Thymus (tissue), 14 donors: ENCODE data around the gene ZBED1. TPM values are rescaled to one million over a fixed set of nuclear protein-coding genes. Genes with fewer than 3 reads are reported as not detected.

Experiments used
- DNase-seq, 9 donors: peaks; one replicate each; pipeline ENCODE4 v3.0.0-alpha.2; 2013; ENCODE audit warnings: low spot score in 9 of 9, low read depth in 6 of 9, missing footprints in 1 of 9
- H3K27ac ChIP-seq, 2 donors: one replicate each; pipeline ENCODE4 v1.5.1; 2013; ENCODE audit warnings: control low read depth in 1 of 2, low read depth in 1 of 2, low read length in 1 of 2, mild to moderate bottlenecking in 1 of 2, moderate library complexity in 1 of 2
- H3K27me3 ChIP-seq, 2 donors: one replicate each; pipeline ENCODE4 v1.5.1; 2013; ENCODE audit warnings: low read length in 1 of 2; ENCODE audit not compliant: control insufficient read depth in 2 of 2, insufficient read depth in 1 of 2
- H3K36me3 ChIP-seq, 2 donors: one replicate each; pipeline ENCODE4 v1.5.1; 2013; ENCODE audit warnings: low read length in 1 of 2, mild to moderate bottlenecking in 1 of 2, moderate library complexity in 1 of 2; ENCODE audit not compliant: control insufficient read depth in 2 of 2, insufficient read depth in 2 of 2
- H3K4me1 ChIP-seq, 2 donors: one replicate each; pipeline ENCODE4 v1.5.1; 2013; ENCODE audit warnings: low read length in 2 of 2; ENCODE audit not compliant: control insufficient read depth in 2 of 2, insufficient read depth in 2 of 2
- H3K4me3 ChIP-seq, 2 donors: one replicate each; pipeline ENCODE4 v1.5.1; 2013; ENCODE audit warnings: low read length in 2 of 2, control low read depth in 1 of 2, mild to moderate bottlenecking in 1 of 2
- H3K9me3 ChIP-seq, 2 donors: one replicate each; pipeline ENCODE4 v1.5.1; 2013; ENCODE audit warnings: low read length in 1 of 2, mild to moderate bottlenecking in 1 of 2; ENCODE audit not compliant: control insufficient read depth in 2 of 2, insufficient read depth in 1 of 2
- whole genome bisulfite sequencing: extraction: QIAGEN DNeasy Blood & Tissue Kit; methylation state at CpG from one replicate; pipeline ENCODE4 v1.1.7; 2013; 5-methylcytosine and 5-hydroxymethylcytosine counted together
- long read RNA-seq, 10 donors: transcript quantifications; one replicate each; lab custom pipeline, GENCODE V29; 2026
- polyA plus RNA-seq: library from polyadenylated mRNA; stranded (reverse); fragments of 200-250 nt; gene quantifications from one replicate; pipeline ENCODE4 v1.2.3, GENCODE V29; 2013
- total RNA-seq: library from RNA; stranded (reverse); fragments of 120-200 nt; gene quantifications from one replicate; pipeline ENCODE4 v1.2.4, GENCODE V29; 2013
- donor health status: healthy.

The ZBED1 gene
- total RNA-seq (17.4 TPM), polyA plus RNA-seq (23.7 TPM)
- long read RNA-seq, donor 1, result 0 reads
- long read RNA-seq, donor 2, full-length matches to known transcripts, result 15 of 15 reads
- long read RNA-seq, donor 2, partial matches to known transcripts, result 0 of 15 reads
- long read RNA-seq, donor 2, other reads (novel, unspliced or antisense), result 0 of 15 reads
- long read RNA-seq, donor 3, full-length matches to known transcripts, result 8 of 8 reads
- long read RNA-seq, donor 3, partial matches to known transcripts, result 0 of 8 reads
- long read RNA-seq, donor 3, other reads (novel, unspliced or antisense), result 0 of 8 reads
- long read RNA-seq, donor 4, full-length matches to known transcripts, result 6 of 6 reads
- long read RNA-seq, donor 4, partial matches to known transcripts, result 0 of 6 reads
- long read RNA-seq, donor 4, other reads (novel, unspliced or antisense), result 0 of 6 reads
- long read RNA-seq, donor 5, full-length matches to known transcripts, result 11 of 11 reads
- long read RNA-seq, donor 5, partial matches to known transcripts, result 0 of 11 reads
- long read RNA-seq, donor 5, other reads (novel, unspliced or antisense), result 0 of 11 reads
- long read RNA-seq, donor 6, full-length matches to known transcripts, result 8 of 8 reads
- long read RNA-seq, donor 6, partial matches to known transcripts, result 0 of 8 reads
- long read RNA-seq, donor 6, other reads (novel, unspliced or antisense), result 0 of 8 reads
- long read RNA-seq, donor 7, full-length matches to known transcripts, result 2 of 2 reads
- long read RNA-seq, donor 7, partial matches to known transcripts, result 0 of 2 reads
- long read RNA-seq, donor 7, other reads (novel, unspliced or antisense), result 0 of 2 reads
- long read RNA-seq, donor 8, full-length matches to known transcripts, result 4 of 4 reads
- long read RNA-seq, donor 8, partial matches to known transcripts, result 0 of 4 reads
- long read RNA-seq, donor 8, other reads (novel, unspliced or antisense), result 0 of 4 reads
- long read RNA-seq, donor 9, full-length matches to known transcripts, result 5 of 5 reads
- long read RNA-seq, donor 9, partial matches to known transcripts, result 0 of 5 reads
- long read RNA-seq, donor 9, other reads (novel, unspliced or antisense), result 0 of 5 reads
- long read RNA-seq, donor 10, full-length matches to known transcripts, result 11 of 11 reads
- long read RNA-seq, donor 10, partial matches to known transcripts, result 0 of 11 reads
- long read RNA-seq, donor 10, other reads (novel, unspliced or antisense), result 0 of 11 reads

DNA sequence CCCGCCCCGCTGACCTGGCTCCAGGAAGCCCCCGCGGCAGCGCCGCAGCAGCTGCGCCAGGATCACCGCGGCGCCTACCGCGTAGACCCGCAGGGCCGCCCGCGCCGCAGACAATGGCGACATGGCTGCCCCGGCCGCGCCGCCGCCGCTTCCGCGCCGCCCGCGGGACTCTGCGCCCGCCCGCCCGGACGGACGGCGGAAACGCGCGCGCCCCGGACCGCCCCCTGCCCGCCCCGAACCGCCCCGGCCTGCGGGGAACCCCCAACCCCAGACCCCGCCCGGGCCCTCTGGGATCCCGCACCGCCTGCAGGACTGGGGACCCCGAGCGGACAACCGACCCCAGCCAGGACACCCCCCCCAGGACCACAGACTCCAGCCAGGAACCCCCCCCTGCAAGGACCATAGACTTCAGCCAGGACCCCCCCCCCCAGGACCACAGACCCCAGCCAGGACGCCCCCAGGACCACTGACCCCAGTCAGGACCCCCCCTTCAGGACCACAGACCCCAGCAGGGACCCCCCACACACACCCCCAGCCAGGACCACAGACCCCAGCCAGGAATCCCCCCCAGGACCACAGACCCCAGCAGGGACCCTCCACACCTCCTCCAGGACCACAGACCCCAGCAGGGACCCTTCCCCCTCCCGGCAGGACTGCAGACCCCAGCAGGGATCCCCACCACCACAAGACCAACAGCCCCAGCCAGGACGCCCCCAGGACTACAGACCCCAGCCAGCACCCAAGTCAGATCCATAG lies at the start of gene ZBED1, which contains the start of gene DHRSX:
Gene ZBED1 (minus strand): TSS at position 174 of the 756 bp plus-strand sequence. CDS start 10,257 bp downstream, outside the sequence.
Gene DHRSX (minus strand): TSS at position 174 of the 756 bp plus-strand sequence. CDS start 51 bp downstream, at position 123.
- WGBS, result 4% methylated on average over 57 of the region's 57 CpGs
- Histone ChIP-seq H3K4me1 (peaks cover 12 to 15% of the 10 kb centered on the region in 2 donors), H3K9me3 (no peaks in the 10 kb centered on the region), H3K27me3 (no peaks in the 10 kb centered on the region), H3K4me3 (peak within 1 kb of the TSS; percentile 65 to 94), H3K36me3 (peaks cover 0 to 4% of the 10 kb centered on the region in 2 donors), H3K27ac (peak within 1 kb of the TSS; percentile 62 to 95)
- peak in 4 of 9 donors; percentile 25 to 59 (median 34) for DNase-seq

DNA sequence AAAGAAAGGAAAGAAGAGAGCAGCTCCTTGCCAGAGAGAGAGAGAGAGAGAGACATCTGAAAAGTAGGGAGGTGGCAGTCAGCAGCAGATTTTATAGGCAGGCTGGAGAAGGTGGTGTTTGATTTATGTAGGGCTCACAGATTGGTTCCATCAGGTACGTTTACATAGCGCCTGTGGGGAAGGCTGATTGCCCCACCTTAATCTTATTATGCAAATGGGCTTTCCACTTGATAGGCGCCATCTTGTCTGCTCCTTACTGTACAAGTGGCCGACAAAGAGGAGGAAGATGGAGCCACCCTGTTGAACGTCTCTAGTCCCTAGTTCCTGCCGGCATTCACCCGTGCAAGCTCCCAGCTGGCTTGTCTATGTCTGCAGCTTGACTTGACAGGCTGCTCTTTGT lies 49.1 kb upstream of the ZBED1 start:
- no peaks in the 10 kb centered on the region for H3K9me3 ChIP-seq
- no peak for DNase-seq
- H3K4me1 ChIP-seq, result no peaks in the 10 kb centered on the region
- H3K27me3 ChIP-seq, result no peaks in the 10 kb centered on the region
- H3K27ac ChIP-seq, result no peak overlapping the region
- H3K4me3 ChIP-seq, result no peak overlapping the region
- WGBS, result 81% methylated on average over 7 of the region's 7 CpGs
- H3K36me3 ChIP-seq, result no peaks in the 10 kb centered on the region

DNA sequence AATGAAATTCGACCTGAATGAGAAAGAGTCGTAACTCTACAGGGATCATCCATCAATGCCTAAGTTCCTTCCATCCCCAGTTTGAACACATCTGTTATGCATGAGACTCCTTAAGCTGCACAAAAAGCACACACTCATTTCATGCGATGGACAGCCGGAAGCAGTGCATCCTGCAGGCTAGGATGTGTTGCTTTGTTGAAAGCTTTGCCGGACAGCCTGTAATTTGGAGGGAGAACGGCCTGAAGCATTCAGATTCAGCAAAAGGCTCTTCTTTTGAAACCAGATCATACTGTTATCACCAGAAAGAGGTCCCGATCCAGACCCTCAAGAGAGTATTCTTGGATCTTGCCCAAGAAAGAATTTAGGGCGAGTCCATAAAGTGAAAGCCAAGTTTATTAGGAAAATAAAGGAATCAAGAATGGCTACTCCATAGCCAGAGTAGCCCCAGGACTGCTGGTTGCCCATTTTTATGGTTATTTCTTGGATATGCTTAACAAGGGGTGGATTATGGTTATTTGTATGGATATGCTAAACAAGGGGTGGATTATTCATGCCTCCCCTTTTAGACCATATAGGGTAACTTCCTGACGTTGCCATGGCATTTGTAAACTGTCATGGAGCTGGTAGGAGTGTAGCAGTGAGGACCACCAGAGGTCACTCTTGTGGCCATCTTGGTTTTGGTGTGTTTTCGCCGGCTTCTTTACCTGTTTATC lies 48.1 kb upstream of the ZBED1 start:
- Histone ChIP-seq H3K4me1 (no peaks in the 10 kb centered on the region), H3K27me3 (no peaks in the 10 kb centered on the region)

DNA sequence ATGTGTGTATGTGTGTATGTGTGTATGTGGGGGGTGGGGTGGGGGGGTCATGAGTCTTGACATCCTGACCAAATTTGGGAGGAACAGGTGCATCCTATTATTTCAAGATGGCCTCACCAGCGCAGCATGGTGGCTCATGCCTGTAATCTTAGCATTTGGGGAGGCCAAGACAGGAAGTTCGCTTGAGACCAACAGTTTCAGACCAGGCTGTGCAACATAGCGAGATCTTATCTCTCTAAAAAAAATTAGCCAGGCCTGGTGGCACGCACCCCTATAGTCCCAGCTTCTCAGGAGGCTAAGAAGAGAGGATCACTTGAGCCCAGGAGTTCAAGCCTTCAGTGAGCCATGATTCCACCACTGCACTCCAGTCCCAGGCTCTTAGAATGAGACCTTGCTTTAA lies 47.0 kb upstream of the ZBED1 start:
- H3K27ac ChIP-seq, result no peak overlapping the region
- no peaks in the 10 kb centered on the region for H3K27me3 ChIP-seq
- H3K36me3 ChIP-seq, result no peaks in the 10 kb centered on the region
- 80% methylated on average over 4 of the region's 4 CpGs for WGBS
- no peak overlapping the region for H3K4me3 ChIP-seq
- H3K4me1 ChIP-seq, result no peaks in the 10 kb centered on the region
- DNase-seq, result no peak
- H3K9me3 ChIP-seq, result no peaks in the 10 kb centered on the region

More for the DNA sequence above, 48.1 kb upstream of the ZBED1 start:
- no peak for DNase-seq
- Histone ChIP-seq H3K27ac (no peak overlapping the region), H3K36me3 (no peaks in the 10 kb centered on the region), H3K9me3 (no peaks in the 10 kb centered on the region), H3K4me3 (no peak overlapping the region)
- 91% methylated on average over 11 of the region's 11 CpGs for WGBS

DNA sequence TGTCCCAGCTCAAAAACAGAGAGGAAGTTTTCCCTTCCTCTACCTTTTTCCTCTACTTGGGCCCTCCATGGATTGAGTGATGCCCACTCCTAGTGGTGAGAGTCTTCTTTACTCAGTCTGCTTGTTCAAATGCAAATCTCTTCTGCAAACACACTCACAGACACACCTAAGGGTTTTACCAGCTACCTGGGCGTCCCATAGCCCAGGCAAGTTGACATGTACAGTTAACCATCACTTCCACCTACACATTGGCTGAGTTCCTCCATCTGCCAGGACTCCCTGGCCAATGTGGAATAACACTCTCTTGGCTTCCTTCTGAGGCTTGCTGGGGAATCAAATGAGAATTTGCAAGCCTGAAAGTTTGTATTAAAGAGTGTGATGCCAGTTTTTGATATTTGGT lies 45.7 kb upstream of the ZBED1 start:
- 46% methylated on average over 1 of the region's 1 CpG for WGBS

DNA sequence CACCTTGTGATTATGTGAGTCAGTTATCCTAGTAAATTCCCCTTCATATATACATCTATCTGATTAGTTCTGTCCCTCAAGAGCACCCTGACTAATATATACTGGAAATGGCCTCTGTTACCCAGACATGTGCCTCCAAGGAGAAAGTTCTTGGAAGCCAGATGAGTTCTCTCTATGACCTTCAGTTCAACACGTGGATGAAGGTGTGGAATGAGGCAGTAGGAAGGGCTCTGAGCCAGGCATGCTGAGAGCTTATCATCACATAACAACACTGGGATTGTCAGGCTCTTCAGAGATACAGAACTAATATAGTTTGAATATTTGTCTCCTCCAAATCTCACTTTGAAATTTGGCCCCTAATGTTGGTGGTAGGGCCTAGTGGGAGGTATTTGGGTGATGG lies 44.4 kb upstream of the ZBED1 start:
- no peaks in the 10 kb centered on the region for H3K4me1 ChIP-seq
- no peaks in the 10 kb centered on the region for H3K27me3 ChIP-seq
- no peak overlapping the region for H3K4me3 ChIP-seq
- no peak overlapping the region for H3K27ac ChIP-seq
- DNase-seq, result no peak
- no peaks in the 10 kb centered on the region for H3K9me3 ChIP-seq
- 93% methylated on average over 1 of the region's 1 CpG for WGBS
- no peaks in the 10 kb centered on the region for H3K36me3 ChIP-seq

More for the DNA sequence above, 45.7 kb upstream of the ZBED1 start:
- no peaks in the 10 kb centered on the region for H3K4me1 ChIP-seq
- H3K9me3 ChIP-seq, result no peaks in the 10 kb centered on the region
- no peak overlapping the region for H3K4me3 ChIP-seq
- no peaks in the 10 kb centered on the region for H3K27me3 ChIP-seq
- H3K27ac ChIP-seq, result no peak overlapping the region
- no peak for DNase-seq
- no peaks in the 10 kb centered on the region for H3K36me3 ChIP-seq

DNA sequence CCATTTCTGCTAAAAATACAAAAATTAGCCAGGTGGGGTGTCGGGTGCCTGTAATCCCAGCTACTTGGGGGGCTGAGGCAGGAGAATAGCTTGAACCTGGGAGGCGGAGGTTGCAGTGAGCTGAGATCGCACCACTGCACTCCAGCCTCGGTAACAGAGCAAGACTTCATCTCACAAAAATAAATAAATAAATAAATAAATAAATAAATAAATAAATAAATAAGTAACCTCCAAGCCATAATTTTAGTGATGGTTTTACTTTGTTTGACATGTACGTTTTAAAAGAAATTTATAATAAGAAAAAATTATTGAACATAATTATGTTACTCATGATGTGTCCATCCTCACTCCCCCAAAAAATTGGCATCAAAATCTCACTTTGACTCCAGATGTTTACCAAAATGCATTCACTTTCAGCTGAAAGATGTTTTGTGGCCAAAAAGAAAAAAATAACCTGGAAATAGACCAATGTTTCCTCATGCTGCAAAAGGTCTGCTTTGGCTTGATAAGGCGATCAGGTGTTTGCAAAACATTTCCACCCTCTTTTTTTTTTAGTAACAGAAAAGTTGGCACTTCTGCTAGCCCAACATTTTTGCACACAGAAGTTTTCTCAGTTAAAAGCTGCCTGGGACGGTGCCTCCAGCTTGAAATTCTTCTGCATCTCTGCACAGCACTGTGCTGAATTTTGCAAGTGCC lies 42.2 kb upstream of the ZBED1 start:
- 74% methylated on average over 7 of the region's 7 CpGs for WGBS
- H3K4me3 ChIP-seq, result no peak overlapping the region
- no peak overlapping the region for H3K27ac ChIP-seq
- H3K9me3 ChIP-seq, result no peaks in the 10 kb centered on the region
- H3K27me3 ChIP-seq, result no peaks in the 10 kb centered on the region
- DNase-seq, result no peak
- H3K4me1 ChIP-seq, result no peaks in the 10 kb centered on the region
- H3K36me3 ChIP-seq, result no peaks in the 10 kb centered on the region
